Measurements from ENCODE around the gene RTTN.

DNA sequence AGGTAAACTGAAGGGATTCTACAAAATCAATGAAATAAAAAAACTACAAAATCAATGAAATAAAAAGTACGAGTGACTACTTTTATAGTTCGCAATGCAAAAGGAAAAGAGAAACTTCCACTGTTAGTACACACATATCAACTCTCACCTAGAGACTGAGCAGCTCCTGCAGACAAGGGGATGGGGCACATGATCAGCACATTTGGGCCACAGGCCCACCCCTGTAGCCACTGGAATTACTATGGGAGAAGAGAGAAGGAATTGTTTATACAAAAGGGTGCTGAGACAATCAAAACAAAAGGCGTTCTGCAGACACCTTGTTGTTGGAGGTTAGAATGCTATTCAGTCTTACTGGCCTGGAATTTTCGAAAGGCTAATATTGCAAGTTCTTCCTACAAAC is 223.1 kb downstream of the RTTN start:
- TF ChIP-seq, protein P1, sequence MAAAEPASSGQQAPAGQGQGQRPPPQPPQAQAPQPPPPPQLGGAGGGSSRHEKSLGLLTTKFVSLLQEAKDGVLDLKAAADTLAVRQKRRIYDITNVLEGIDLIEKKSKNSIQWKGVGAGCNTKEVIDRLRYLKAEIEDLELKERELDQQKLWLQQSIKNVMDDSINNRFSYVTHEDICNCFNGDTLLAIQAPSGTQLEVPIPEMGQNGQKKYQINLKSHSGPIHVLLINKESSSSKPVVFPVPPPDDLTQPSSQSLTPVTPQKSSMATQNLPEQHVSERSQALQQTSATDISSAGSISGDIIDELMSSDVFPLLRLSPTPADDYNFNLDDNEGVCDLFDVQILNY (CRISPR knock-in tag; IDR thresholded peaks at IDR 0.05) = no peak
- TF ChIP-seq, protein P2, sequence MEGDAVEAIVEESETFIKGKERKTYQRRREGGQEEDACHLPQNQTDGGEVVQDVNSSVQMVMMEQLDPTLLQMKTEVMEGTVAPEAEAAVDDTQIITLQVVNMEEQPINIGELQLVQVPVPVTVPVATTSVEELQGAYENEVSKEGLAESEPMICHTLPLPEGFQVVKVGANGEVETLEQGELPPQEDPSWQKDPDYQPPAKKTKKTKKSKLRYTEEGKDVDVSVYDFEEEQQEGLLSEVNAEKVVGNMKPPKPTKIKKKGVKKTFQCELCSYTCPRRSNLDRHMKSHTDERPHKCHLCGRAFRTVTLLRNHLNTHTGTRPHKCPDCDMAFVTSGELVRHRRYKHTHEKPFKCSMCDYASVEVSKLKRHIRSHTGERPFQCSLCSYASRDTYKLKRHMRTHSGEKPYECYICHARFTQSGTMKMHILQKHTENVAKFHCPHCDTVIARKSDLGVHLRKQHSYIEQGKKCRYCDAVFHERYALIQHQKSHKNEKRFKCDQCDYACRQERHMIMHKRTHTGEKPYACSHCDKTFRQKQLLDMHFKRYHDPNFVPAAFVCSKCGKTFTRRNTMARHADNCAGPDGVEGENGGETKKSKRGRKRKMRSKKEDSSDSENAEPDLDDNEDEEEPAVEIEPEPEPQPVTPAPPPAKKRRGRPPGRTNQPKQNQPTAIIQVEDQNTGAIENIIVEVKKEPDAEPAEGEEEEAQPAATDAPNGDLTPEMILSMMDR (IDR thresholded peaks at IDR 0.05) = no peak
- TF ChIP-seq, protein P3, sequence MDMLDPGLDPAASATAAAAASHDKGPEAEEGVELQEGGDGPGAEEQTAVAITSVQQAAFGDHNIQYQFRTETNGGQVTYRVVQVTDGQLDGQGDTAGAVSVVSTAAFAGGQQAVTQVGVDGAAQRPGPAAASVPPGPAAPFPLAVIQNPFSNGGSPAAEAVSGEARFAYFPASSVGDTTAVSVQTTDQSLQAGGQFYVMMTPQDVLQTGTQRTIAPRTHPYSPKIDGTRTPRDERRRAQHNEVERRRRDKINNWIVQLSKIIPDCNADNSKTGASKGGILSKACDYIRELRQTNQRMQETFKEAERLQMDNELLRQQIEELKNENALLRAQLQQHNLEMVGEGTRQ (CRISPR knock-in tag; IDR thresholded peaks at IDR 0.05) = 0 out of 2 replicates have a peak, but pooled peaks have one; percentile 27
- no peak for TF ChIP-seq CREB1 (CRISPR knock-in tag; IDR thresholded peaks at IDR 0.05)
- TF ChIP-seq ZNF396 (CRISPR knock-in tag; IDR thresholded peaks at IDR 0.05; ENCODE audit: borderline replicate concordance) = no peak
- no peak for TF ChIP-seq ZNF219 (CRISPR knock-in tag; IDR thresholded peaks at IDR 0.05; ENCODE audit: borderline replicate concordance)
- no peak for TF ChIP-seq ZNF281 (CRISPR knock-in tag; IDR thresholded peaks at IDR 0.05)
- TF ChIP-seq TEAD4 (CRISPR knock-in tag; IDR thresholded peaks at IDR 0.05) = no peak
- TF ChIP-seq, protein P4, sequence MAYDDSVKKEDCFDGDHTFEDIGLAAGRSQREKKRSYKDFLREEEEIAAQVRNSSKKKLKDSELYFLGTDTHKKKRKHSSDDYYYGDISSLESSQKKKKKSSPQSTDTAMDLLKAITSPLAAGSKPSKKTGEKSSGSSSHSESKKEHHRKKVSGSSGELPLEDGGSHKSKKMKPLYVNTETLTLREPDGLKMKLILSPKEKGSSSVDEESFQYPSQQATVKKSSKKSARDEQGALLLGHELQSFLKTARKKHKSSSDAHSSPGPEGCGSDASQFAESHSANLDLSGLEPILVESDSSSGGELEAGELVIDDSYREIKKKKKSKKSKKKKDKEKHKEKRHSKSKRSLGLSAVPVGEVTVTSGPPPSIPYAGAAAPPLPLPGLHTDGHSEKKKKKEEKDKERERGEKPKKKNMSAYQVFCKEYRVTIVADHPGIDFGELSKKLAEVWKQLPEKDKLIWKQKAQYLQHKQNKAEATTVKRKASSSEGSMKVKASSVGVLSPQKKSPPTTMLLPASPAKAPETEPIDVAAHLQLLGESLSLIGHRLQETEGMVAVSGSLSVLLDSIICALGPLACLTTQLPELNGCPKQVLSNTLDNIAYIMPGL (CRISPR knock-in tag; IDR thresholded peaks at IDR 0.05) = no peak
- TF ChIP-seq, protein P5, sequence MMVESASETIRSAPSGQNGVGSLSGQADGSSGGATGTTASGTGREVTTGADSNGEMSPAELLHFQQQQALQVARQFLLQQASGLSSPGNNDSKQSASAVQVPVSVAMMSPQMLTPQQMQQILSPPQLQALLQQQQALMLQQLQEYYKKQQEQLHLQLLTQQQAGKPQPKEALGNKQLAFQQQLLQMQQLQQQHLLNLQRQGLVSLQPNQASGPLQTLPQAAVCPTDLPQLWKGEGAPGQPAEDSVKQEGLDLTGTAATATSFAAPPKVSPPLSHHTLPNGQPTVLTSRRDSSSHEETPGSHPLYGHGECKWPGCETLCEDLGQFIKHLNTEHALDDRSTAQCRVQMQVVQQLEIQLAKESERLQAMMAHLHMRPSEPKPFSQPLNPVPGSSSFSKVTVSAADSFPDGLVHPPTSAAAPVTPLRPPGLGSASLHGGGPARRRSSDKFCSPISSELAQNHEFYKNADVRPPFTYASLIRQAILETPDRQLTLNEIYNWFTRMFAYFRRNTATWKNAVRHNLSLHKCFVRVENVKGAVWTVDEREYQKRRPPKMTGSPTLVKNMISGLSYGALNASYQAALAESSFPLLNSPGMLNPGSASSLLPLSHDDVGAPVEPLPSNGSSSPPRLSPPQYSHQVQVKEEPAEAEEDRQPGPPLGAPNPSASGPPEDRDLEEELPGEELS (CRISPR knock-in tag; IDR thresholded peaks at IDR 0.05) = no peak
- no peak for TF ChIP-seq ATF2 (CRISPR knock-in tag; IDR thresholded peaks at IDR 0.05; ENCODE audit: borderline replicate concordance, low read depth)
- TF ChIP-seq ZNF423 (CRISPR knock-in tag; IDR thresholded peaks at IDR 0.05) = no peak
- TF ChIP-seq, protein P6, sequence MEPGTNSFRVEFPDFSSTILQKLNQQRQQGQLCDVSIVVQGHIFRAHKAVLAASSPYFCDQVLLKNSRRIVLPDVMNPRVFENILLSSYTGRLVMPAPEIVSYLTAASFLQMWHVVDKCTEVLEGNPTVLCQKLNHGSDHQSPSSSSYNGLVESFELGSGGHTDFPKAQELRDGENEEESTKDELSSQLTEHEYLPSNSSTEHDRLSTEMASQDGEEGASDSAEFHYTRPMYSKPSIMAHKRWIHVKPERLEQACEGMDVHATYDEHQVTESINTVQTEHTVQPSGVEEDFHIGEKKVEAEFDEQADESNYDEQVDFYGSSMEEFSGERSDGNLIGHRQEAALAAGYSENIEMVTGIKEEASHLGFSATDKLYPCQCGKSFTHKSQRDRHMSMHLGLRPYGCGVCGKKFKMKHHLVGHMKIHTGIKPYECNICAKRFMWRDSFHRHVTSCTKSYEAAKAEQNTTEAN (CRISPR knock-in tag; IDR thresholded peaks at IDR 0.05) = no peak
